ENCODE data around the gene PPIF. TPM values are rescaled to one million over a fixed set of nuclear protein-coding genes. Genes with fewer than 3 reads are reported as not detected.

Gene PPIF
- total and polyA plus RNA-seq, 4 donors, result 21.7 to 96.8 (median 39.9) TPM

DNA sequence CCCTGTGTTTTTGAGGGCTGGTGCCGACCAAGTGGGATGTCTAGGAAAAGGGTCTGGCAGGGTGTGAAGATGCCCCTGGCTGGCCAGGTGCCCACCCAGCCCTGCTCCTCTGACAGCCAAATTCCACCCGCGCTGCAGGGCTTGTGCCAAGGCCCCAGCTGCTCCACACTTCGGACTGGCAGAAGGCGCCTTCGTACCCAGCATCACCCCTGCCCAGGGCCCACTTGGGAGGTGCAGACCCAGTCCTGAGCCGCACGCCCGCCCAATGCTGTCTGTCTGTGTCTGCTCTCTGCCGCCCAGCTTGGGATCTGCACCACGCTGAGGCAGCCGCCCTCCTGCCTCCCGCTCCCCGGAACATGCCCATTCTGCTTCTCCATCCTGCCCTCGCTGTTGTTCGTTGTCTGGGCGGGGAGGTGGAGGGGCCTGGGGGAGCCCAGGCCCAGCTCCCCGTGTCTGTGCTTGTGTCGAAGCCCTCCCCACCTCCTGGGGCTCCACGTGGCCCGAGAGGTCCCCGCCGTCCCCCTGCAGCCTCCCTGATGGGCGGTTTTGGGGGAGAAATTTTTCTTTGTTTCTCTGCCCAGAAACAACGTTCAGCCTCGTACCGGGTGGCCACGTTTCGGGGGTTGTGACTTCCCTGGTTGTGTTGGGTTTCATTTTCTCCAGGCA is 36.9 kb upstream of the PPIF start:
- Histone ChIP-seq H3K27ac (ENCODE audit: low read depth in 1 of 2, low read length in 1 of 2) (no peak overlapping the region), H3K4me1 (ENCODE audit: control insufficient read depth in 5 of 5, insufficient read depth in 5 of 5, low read length in 5 of 5) (no peaks in the 10 kb centered on the region), H3K9me3 (ENCODE audit: control insufficient read depth in 4 of 4, insufficient read depth in 3 of 4, low read length in 3 of 4) (no peaks in the 10 kb centered on the region), H3K9ac (ENCODE audit: insufficient read depth in 1 of 2, low read length in 2 of 2) (no peak overlapping the region), H3K4me3 (no peak overlapping the region), H3K27me3 (ENCODE audit: control insufficient read depth in 3 of 3, insufficient read depth in 3 of 3, low read length in 2 of 3) (no peaks in the 10 kb centered on the region), H3K36me3 (ENCODE audit: control insufficient read depth in 4 of 4, insufficient read depth in 4 of 4, low read length in 4 of 4) (peaks cover 19 to 91% (median 37%) of the 10 kb centered on the region in 4 donors)
- no peak for DNase-seq
- ATAC-seq (ENCODE audit: insufficient read depth, low FRiP score), result no peak
- WGBS, 2 donors, result 92 to 93% methylated on average over 29 of the region's 29 CpGs
- TF ChIP-seq, protein P1, sequence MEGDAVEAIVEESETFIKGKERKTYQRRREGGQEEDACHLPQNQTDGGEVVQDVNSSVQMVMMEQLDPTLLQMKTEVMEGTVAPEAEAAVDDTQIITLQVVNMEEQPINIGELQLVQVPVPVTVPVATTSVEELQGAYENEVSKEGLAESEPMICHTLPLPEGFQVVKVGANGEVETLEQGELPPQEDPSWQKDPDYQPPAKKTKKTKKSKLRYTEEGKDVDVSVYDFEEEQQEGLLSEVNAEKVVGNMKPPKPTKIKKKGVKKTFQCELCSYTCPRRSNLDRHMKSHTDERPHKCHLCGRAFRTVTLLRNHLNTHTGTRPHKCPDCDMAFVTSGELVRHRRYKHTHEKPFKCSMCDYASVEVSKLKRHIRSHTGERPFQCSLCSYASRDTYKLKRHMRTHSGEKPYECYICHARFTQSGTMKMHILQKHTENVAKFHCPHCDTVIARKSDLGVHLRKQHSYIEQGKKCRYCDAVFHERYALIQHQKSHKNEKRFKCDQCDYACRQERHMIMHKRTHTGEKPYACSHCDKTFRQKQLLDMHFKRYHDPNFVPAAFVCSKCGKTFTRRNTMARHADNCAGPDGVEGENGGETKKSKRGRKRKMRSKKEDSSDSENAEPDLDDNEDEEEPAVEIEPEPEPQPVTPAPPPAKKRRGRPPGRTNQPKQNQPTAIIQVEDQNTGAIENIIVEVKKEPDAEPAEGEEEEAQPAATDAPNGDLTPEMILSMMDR (IDR thresholded peaks at IDR 0.05; ENCODE audit: control extremely low read depth, extremely low read depth), result no peak

DNA sequence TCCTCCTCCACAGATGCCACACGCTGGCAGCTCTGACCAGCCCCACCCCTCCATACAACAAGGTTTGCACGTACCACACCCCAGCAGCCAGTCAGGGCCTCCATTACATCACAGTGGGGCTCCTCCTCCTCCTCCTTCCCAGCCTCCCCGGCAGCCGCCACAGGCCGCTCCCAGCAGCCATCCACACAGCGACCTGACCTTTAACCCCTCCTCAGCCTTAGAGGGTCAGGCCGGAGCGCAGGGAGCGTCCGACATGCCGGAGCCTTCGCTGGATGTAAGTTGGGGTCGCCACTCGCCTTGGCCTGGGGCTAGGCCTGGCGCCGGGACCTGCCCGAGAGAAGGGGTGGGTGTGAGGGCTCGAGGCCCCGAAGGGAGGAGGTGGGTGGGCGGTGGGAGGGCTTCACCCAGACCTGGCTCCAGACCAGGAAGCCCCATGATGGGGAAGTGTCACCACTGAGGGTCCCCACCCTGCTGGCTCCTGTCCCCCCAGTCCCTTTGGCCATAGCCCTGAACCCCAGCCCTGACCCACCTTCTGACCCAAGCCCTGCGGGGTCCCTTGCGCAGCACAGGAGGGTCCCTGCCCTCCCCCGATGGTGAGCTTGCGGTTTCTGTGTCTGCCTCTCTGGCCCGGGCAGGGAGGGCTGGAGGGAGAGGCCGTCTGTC is 36.2 kb upstream of the PPIF start:
- 90 to 91% methylated on average over 26 of the region's 26 CpGs for WGBS, 2 donors

DNA sequence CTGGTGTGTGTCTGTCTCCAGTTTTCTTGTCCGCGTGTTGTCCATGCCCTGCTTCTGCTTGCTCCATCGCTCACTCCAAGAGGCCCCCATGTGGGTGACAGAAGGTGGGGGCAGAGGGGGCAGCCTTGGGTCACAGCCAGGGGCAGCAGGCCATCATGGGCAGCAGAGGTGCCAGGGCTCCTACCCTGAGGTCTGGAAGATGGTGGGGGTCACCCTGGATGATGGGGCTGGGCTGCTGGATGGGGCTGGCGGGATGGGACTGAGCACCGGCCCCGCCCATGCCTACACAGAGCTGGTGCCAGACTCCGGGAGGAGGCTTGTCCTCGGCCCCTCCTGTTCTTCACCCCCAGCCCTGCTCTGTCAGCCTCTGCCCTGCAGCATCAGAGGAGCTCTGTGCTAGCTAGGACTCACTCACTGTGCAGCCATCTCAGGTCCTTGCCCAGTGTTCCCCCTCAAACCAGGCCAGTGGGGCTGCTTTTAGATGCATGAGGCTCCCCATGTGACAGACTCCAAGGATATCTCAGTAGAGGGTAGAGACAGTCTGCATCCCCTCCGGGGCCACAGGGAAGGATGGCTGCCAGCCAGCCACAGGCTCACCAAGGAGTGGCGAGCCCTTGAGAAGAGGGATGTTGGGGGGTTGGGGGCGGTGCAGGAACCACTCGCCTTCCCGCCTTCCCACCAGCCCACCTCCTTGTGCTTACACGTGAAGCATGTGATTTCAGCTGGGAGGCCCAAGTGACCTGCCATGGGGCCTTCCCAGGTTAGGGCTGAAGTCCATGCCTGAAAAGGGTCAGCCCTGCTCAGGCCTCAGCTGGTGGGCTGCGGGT is 35.5 kb upstream of the PPIF start:
- Histone ChIP-seq H3K36me3 (ENCODE audit: control insufficient read depth in 4 of 4, insufficient read depth in 4 of 4, low read length in 4 of 4) (peaks cover 18 to 77% (median 31%) of the 10 kb centered on the region in 4 donors), H3K27ac (ENCODE audit: low read depth in 1 of 2, low read length in 1 of 2) (no peak overlapping the region)
- WGBS, 2 donors, result 84 to 89% methylated on average over 15 of the region's 15 CpGs

More for the DNA sequence above, 36.2 kb upstream of the PPIF start:
- Histone ChIP-seq H3K4me3 (no peak overlapping the region), H3K36me3 (ENCODE audit: control insufficient read depth in 4 of 4, insufficient read depth in 4 of 4, low read length in 4 of 4) (peaks cover 18 to 84% (median 36%) of the 10 kb centered on the region in 4 donors), H3K9ac (ENCODE audit: insufficient read depth in 1 of 2, low read length in 2 of 2) (no peak overlapping the region), H3K27me3 (ENCODE audit: control insufficient read depth in 3 of 3, insufficient read depth in 3 of 3, low read length in 2 of 3) (no peaks in the 10 kb centered on the region), H3K27ac (ENCODE audit: low read depth in 1 of 2, low read length in 1 of 2) (no peak overlapping the region), H3K4me1 (ENCODE audit: control insufficient read depth in 5 of 5, insufficient read depth in 5 of 5, low read length in 5 of 5) (no peaks in the 10 kb centered on the region), H3K9me3 (ENCODE audit: control insufficient read depth in 4 of 4, insufficient read depth in 3 of 4, low read length in 3 of 4) (no peaks in the 10 kb centered on the region)
- DNase-seq, result no peak
- ATAC-seq (ENCODE audit: insufficient read depth, low FRiP score), result no peak
- TF ChIP-seq, protein P1 (IDR thresholded peaks at IDR 0.05; ENCODE audit: control extremely low read depth, extremely low read depth), result no peak

More for the DNA sequence above, 35.5 kb upstream of the PPIF start:
- DNase-seq (no peak), ATAC-seq (ENCODE audit: insufficient read depth, low FRiP score) (no peak)
- H3K9me3 ChIP-seq (ENCODE audit: control insufficient read depth in 4 of 4, insufficient read depth in 3 of 4, low read length in 3 of 4), result no peaks in the 10 kb centered on the region
- no peak overlapping the region for H3K9ac ChIP-seq (ENCODE audit: insufficient read depth in 1 of 2, low read length in 2 of 2)
- no peaks in the 10 kb centered on the region for H3K4me1 ChIP-seq (ENCODE audit: control insufficient read depth in 5 of 5, insufficient read depth in 5 of 5, low read length in 5 of 5)
- TF ChIP-seq, protein P1 (IDR thresholded peaks at IDR 0.05; ENCODE audit: control extremely low read depth, extremely low read depth), result no peak
- H3K4me3 ChIP-seq, result no peak overlapping the region
- H3K27me3 ChIP-seq (ENCODE audit: control insufficient read depth in 3 of 3, insufficient read depth in 3 of 3, low read length in 2 of 3), result no peaks in the 10 kb centered on the region

Measured in lung (tissue), 12 donors.